Cardiac muscle cell (in vitro differentiated cells and primary cell): ENCODE results near the gene MBD4. TPM values are rescaled to one million over a fixed set of nuclear protein-coding genes. Genes with fewer than 3 reads are reported as not detected.

Experiments used
- DNase-seq, 2 donors: peaks; one replicate each; pipeline versions ENCODE4 v3.0.0 to v3.0.0-alpha.2; 2010 to 2017; ENCODE audit warnings: low read depth in 1 of 2, low spot score in 1 of 2
- H3K27ac ChIP-seq: fragments of 200-600 bp; sonication (generic); 2 replicates; pipeline ENCODE4 v1.5.1; 2016
- H3K27me3 ChIP-seq: fragments of 200-600 bp; sonication (generic); 2 replicates; pipeline ENCODE4 v1.6.0; 2016; ENCODE audit warnings: control low read depth
- H3K36me3 ChIP-seq: fragments of 200-600 bp; sonication (generic); 2 replicates; pipeline ENCODE4 v1.5.1; 2016; ENCODE audit warnings: control low read depth
- H3K4me1 ChIP-seq: fragments of 200-600 bp; sonication (generic); 2 replicates; pipeline ENCODE4 v1.8.1; 2017; ENCODE audit warnings: low read depth, mild to moderate bottlenecking, mixed run types
- H3K4me3 ChIP-seq: fragments of 200-600 bp; sonication (generic); 2 replicates; pipeline ENCODE4 v1.5.1; 2016; ENCODE audit warnings: mild to moderate bottlenecking
- H3K9me3 ChIP-seq: fragments of 200-600 bp; sonication (generic); 2 replicates; pipeline ENCODE4 v1.5.1; 2017; ENCODE audit warnings: low read depth, mild to moderate bottlenecking, control low read depth
- polyA plus RNA-seq: library from polyadenylated mRNA; unstranded; fragments of >200 nt; fragmentation: Nextera tagmentation; extraction: Ambion mirVana; gene quantifications from 2 replicates; pipeline ENCODE4 v1.2.1, GENCODE V29; 2016
- total RNA-seq: library from RNA; depleted of rRNA; stranded (reverse); fragments of >200 nt; gene quantifications from 2 replicates; pipeline ENCODE4 v1.2.3, GENCODE V29; 2016
- TF ChIP-seq, protein P1 (sequence below): IDR thresholded peaks from 2 replicates; pipeline ENCODE4 v1.5.1; 2012; ENCODE audit warnings: low read depth, mild to moderate bottlenecking, low read length

Gene MBD4
- total and polyA plus RNA-seq, 2 experiments from 2014 or later: 30.0 to 39.8 TPM

- Histone ChIP-seq H3K4me3 (no peak overlapping the region), H3K27ac (no peak overlapping the region), H3K4me1 (peaks cover 4% of the 10 kb centered on the region), H3K36me3 (peaks cover 42% of the 10 kb centered on the region), H3K27me3 (no peaks in the 10 kb centered on the region), H3K9me3 (no peaks in the 10 kb centered on the region)
- TF ChIP-seq, protein P1, sequence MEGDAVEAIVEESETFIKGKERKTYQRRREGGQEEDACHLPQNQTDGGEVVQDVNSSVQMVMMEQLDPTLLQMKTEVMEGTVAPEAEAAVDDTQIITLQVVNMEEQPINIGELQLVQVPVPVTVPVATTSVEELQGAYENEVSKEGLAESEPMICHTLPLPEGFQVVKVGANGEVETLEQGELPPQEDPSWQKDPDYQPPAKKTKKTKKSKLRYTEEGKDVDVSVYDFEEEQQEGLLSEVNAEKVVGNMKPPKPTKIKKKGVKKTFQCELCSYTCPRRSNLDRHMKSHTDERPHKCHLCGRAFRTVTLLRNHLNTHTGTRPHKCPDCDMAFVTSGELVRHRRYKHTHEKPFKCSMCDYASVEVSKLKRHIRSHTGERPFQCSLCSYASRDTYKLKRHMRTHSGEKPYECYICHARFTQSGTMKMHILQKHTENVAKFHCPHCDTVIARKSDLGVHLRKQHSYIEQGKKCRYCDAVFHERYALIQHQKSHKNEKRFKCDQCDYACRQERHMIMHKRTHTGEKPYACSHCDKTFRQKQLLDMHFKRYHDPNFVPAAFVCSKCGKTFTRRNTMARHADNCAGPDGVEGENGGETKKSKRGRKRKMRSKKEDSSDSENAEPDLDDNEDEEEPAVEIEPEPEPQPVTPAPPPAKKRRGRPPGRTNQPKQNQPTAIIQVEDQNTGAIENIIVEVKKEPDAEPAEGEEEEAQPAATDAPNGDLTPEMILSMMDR: no peak
- DNase-seq: no peak
Measured at GRCh38 chr3:129434140-129434539, 5.6 kb downstream of the MBD4 start.

DNA sequence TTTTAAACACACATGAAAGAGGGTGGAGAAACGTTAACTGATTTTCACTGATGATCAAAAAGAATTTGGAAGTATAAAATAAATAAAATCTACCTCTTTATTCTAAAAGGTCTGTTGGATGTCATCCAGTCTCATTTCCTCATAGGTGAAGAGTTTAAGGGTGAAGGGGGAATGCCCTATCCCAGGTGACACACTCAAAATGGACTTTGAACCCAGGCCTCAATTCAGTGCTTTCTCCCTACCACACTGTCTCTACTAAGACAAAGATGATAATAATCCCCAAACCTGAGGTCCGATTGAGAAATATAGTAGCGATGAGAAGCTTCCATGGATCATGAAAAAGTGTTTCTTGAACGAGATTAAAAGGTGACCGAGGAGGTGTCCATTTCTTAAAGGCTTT, 6.2 kb downstream of the MBD4 start:
- H3K36me3 ChIP-seq: peaks cover 42% of the 10 kb centered on the region
- peaks cover 9% of the 10 kb centered on the region for H3K4me1 ChIP-seq
- no peak overlapping the region for H3K27ac ChIP-seq
- TF ChIP-seq, protein P1: no peak
- H3K9me3 ChIP-seq: no peaks in the 10 kb centered on the region
- no peaks in the 10 kb centered on the region for H3K27me3 ChIP-seq
- DNase-seq: no peak
- no peak overlapping the region for H3K4me3 ChIP-seq

DNA sequence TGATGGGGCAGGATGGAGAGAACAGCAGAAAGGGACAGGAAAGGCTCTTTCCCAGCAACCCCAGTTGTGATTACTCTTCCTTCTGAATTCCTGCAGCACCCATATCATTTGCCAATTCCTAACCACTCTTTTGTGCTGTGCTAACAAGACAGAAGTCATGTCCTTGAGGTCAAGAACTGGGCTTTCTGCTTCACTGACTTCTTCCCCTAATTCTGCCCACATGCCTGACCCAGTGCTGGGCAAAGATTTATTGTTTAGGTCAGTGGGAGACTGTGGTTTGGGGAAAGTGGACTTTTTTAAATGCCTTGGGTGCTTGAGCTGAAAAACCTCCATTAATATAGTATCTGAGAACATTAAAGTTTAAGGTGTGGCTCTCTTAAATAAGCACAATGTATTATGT, 7.1 kb downstream of the MBD4 start:
- TF ChIP-seq, protein P1: no peak
- Histone ChIP-seq H3K36me3 (peaks cover 41% of the 10 kb centered on the region), H3K4me1 (peaks cover 9% of the 10 kb centered on the region), H3K27me3 (peaks cover under 1% of the 10 kb centered on the region), H3K4me3 (no peak overlapping the region), H3K9me3 (no peaks in the 10 kb centered on the region), H3K27ac (no peak overlapping the region)
- DNase-seq: no peak

DNA sequence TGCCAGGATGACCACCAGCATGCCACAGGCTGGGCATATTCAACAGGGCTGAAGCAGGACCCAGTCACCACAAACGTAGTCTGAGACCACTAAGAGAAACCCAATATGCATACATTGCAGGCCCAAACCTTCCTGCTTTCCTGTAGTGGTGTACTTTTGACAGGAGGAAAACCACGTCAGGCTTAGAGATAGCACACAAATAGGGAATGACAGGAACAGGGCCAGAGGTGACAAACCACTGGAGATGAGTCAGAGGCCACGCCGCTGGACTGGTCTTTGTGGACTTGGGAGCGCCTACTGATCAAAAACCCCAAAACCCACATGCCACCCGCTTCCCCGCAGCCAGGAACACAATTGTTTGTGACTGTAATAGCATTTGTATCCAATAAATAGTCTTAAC, 7.7 kb downstream of the MBD4 start:
- peaks cover 9% of the 10 kb centered on the region for H3K4me1 ChIP-seq
- TF ChIP-seq, protein P1: no peak
- H3K36me3 ChIP-seq: peaks cover 34% of the 10 kb centered on the region
- peak in 1 of 2 donors; percentile 29 for DNase-seq
- no peak overlapping the region for H3K27ac ChIP-seq
- peaks cover 7% of the 10 kb centered on the region for H3K27me3 ChIP-seq
- no peaks in the 10 kb centered on the region for H3K9me3 ChIP-seq
- H3K4me3 ChIP-seq: no peak overlapping the region

- DNase-seq: no peak
- H3K27me3 ChIP-seq: peaks cover 8% of the 10 kb centered on the region
Measured at GRCh38 chr3:129429602-129430001, 10.1 kb downstream of the MBD4 start.

More at GRCh38 chr3:129429602-129430001, 10.1 kb downstream of the MBD4 start:
- TF ChIP-seq, protein P1: no peak
- H3K36me3 ChIP-seq: peaks cover 30% of the 10 kb centered on the region
- peak overlapping the region; percentile 57 for H3K27ac ChIP-seq
- H3K4me1 ChIP-seq: peaks cover 5% of the 10 kb centered on the region
- no peaks in the 10 kb centered on the region for H3K9me3 ChIP-seq
- no peak overlapping the region for H3K4me3 ChIP-seq
